GM13976 (cell line): Measurements from ENCODE around the gene RAB15.

ENCODE experiments used
- DNase-seq: peaks from one replicate; pipeline ENCODE4 v3.0.0; 2012; ENCODE audit warnings: low spot score
- in situ Hi-C: fragments of 300-500 bp; cut with MboI; formaldehyde crosslinking; loops from one replicate; pipeline ENCODE4 v1.12.0; 2022; ENCODE audit warnings: low sequenced_read_pairs, mixed read lengths, inconsistent platforms; ENCODE audit not compliant: unreplicated experiment
- TF ChIP-seq, protein P1 (sequence below): IDR thresholded peaks from 2 replicates; pipeline ENCODE4 v1.5.1; 2012; ENCODE audit warnings: borderline replicate concordance, mild to moderate bottlenecking; ENCODE audit not compliant: insufficient read depth; ENCODE audit errors: extremely low read depth, missing control alignments, control extremely low read depth

RAB15 gene

DNA sequence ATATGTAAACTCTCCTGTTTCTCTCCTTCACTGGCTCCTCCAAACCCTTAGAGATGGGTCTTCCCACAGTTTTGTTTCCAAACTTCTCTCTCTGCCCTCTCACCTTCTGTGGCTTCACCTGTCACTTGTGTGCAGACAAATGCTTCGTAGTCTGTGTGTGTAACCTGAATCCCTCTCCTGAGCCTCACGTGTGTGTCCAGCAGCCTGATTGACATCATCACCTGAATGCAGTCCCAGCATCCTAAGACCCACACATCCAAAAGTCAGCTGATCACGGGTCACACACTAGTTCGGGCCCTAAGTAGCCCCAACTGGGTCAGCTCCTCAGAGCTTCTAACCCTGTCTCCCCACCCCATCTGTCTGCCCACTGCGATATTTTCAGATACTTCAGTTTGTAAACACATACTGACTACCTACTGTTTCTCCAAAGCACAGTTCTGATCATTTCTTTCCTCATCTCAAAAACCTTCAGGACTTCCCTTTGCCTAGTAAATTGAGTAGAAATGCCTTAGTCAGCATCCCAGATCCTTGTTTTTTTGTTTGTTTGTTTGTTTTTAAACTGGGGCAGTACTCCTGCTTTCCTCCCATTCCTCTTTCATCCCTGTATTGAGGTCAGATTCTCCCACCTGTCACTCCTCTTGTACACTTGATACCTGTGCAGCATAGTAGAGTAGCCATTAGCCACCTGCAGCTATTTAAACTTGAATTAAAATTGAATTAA, 38.2 kb upstream of the RAB15 start:
- in situ Hi-C loops: no loop called here
- TF ChIP-seq, protein P1, sequence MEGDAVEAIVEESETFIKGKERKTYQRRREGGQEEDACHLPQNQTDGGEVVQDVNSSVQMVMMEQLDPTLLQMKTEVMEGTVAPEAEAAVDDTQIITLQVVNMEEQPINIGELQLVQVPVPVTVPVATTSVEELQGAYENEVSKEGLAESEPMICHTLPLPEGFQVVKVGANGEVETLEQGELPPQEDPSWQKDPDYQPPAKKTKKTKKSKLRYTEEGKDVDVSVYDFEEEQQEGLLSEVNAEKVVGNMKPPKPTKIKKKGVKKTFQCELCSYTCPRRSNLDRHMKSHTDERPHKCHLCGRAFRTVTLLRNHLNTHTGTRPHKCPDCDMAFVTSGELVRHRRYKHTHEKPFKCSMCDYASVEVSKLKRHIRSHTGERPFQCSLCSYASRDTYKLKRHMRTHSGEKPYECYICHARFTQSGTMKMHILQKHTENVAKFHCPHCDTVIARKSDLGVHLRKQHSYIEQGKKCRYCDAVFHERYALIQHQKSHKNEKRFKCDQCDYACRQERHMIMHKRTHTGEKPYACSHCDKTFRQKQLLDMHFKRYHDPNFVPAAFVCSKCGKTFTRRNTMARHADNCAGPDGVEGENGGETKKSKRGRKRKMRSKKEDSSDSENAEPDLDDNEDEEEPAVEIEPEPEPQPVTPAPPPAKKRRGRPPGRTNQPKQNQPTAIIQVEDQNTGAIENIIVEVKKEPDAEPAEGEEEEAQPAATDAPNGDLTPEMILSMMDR: no peak
- no peak for DNase-seq

DNA sequence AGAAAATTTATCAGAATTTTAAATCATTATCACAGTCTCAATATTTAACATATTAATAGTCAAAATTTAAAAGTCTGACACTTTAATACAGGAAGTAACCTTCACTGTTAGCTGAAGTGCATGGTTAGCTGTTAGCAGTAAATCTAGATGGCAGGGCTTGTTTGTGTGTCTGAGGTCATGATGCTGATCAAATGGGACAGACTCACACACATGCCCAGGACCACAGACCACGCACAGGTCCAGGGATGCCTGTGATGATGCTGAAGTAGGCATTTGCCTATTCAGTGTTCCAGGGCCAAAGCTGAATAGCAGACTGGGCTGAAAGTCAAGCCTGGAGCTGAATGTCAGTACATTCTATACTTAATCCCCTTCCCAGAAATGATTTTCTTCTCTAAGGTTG, 35.1 kb upstream of the RAB15 start:
- no peak for DNase-seq
- TF ChIP-seq, protein P1: no peak
- in situ Hi-C loops: no loop called here

DNA sequence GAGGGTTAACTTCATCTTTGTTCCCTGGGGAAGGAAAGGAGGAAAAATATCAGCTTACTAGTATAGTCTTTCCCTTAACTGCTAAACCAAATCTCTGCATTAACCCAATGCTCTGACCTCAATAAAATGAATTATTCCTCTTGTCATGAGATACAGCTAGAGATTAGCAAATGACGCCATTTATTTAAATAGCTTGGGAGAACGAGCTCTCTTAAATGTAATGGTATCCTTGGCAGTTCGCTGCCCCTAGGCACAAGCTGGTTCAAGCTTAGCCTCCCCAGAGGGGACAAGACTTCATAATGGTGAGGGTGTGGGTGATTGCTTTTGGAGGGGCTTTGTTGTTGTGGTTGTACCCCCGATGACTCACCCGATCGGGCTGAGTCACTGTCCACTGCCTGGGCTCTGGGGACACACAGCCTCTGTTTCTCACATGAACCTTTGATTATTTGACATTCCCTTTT, 34.2 kb upstream of the RAB15 start:
- DNase-seq: no peak
- TF ChIP-seq, protein P1: no peak
- in situ Hi-C loops: no loop called here

DNA sequence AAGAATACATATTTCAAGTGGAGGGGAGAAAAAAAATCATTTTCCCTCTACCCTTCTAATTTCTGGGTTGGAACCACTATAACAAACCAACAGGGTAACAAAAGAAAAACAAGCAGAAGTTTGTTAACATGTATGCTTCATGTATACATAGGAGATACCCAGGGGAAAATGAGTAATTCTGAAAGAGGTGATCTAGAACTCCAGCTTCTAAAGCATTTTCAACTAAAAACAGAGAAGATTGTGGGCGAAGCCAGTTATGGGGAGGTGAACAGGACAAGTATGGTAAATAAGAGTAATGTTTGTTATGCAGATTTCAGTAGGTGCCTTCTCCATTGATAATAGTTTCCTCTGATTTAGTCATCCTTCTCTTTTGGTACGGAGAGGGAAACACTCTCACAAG, 31.3 kb upstream of the RAB15 start:
- in situ Hi-C loops: no loop called here
- peak; percentile 42 for DNase-seq
- TF ChIP-seq, protein P1: no peak

DNA sequence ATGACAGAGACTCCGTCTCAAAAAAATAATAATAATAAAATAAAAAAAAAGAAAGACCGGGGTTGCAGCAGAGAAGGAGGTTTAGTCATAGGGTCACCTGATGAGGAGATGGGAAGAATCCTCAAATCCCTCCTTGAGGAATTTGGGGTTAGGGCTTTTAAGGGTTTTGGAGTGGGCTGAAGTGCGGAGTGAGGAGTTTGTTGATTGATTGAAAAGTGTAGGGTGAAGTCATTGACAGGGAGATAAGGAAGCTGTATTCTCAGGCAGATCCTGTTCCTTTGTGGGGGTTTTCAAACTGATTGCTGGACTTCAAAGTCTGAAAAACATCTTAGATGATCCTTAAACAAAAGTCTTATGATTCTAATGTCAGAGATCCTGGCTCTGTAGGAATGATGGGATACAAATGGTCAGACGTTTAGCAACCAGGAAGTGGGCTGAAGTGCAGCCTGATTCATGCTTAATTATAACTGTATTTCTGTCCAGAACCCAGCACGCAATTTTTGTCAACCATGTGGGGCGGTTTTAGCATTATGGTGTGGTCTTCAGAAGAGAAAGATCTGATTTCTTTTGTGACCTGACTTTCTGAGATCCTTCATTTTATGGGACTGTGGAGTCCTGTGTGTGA, 30.6 kb upstream of the RAB15 start:
- TF ChIP-seq, protein P1: no peak
- DNase-seq: no peak
- in situ Hi-C loops: no loop called here

DNA sequence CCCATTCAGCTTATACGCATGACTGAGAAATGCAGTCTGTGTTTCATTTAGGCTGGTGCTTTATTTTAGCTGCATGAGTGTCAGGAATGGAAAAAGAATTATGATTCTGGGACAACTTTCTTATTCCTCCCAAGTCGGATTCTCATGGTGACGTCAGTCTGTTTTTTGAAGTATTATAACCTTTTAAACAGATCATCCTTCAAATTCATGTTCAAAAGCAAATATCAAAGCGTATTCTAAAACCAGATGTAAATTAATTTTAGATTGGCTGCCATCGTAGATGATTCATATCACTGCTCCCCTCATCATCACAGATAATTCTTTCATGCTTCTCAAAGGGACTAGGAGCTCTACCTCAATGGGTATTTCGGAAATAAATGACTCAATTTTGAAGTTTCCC, 29.6 kb upstream of the RAB15 start:
- TF ChIP-seq, protein P1: no peak
- DNase-seq: no peak
- in situ Hi-C loops: no loop called here
